Right lung (tissue), 5 donors: ENCODE results near the gene TNFAIP2. TPM values are rescaled to one million over a fixed set of nuclear protein-coding genes. Genes with fewer than 3 reads are reported as not detected.
"Not testable (repeated sequence)": the region's sequence is repeated elsewhere in the genome, so short reads cannot be mapped to it uniquely, and the experiment has no call there.

Source experiments
- DNase-seq, 2 donors: peaks; one replicate each; pipeline ENCODE4 v3.0.0-alpha.2; 2013
- polyA plus RNA-seq, 5 donors: library from polyadenylated mRNA; unstranded; fragments of 120-200 nt; gene quantifications; one replicate each; pipeline versions ENCODE4 v1.2.1 to v1.2.3, GENCODE V29; 2013; ENCODE audit warnings: inconsistent platforms in 1 of 5, low replicate concordance in 1 of 5; ENCODE audit not compliant: insufficient read length in 5 of 5, insufficient read depth in 1 of 5

Gene TNFAIP2
- polyA plus RNA-seq, 5 donors: 25.6 to 41.7 (median 35.6) TPM

DNA sequence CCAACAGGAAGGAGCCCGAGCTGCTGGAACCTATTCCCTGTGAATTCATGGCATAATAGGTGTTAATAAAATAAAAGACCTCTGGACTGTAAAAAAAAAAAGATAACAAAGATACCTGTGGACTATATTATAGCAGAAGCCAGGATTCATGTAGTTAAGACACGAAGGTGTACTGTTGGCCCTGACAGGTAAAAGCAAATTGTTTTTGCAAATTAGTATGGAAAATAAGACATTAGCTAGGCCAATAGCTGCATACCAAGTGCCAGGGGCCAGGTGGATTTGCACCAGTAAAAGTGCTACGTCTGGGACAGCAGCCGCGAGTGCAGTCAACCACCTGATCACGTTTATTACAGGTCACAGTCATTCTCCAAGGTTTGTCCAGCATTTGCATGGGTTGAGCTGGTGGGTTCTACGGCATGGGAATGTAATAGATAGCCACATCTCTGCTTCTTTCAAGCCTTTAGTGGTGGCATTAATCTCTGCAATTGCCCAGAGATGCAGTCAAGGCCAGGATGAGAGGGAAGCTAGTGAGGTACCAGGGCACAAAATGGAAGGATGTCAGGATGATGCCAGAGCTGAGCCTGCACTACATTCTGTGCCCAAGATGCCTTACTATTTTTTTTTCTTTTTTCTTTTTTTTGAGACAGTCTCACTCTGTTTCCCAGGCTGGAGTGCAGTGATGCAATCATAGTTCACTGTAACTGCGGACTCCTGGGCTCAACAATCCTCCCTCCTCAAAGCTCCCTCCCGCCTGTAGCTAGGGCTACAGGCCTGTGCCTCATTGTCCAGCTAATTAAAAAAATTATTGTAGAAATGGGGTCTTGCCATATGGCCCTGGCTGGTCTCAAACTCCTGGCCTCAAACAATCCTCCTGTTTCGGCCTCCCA lies 26.3 kb downstream of the TNFAIP2 start:
- no peak for DNase-seq

- no peak for DNase-seq
Observed at GRCh38 chr14:103151270-103151945, 28.1 kb downstream of the TNFAIP2 start.

DNA sequence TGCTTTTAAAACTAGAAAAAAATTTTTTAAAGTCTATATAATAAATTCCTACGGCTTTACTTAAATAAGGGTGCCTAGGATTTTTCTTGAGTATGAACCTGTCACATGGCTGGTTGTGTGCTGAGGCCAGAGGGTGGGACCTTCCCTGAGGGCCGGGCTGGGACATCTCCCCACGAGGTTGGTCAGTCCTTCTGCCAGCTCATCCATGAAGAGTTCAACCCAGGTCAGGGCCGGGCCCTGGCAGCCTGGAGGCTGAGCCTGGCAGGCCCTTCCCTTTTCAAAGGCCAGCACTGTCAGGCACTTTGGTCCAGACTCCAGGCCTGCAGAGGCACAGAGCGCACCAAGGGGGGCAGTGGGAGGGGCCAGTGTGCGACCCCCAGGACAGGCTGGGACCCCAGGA lies 31.7 kb downstream of the TNFAIP2 start:
- no peak for DNase-seq

DNA sequence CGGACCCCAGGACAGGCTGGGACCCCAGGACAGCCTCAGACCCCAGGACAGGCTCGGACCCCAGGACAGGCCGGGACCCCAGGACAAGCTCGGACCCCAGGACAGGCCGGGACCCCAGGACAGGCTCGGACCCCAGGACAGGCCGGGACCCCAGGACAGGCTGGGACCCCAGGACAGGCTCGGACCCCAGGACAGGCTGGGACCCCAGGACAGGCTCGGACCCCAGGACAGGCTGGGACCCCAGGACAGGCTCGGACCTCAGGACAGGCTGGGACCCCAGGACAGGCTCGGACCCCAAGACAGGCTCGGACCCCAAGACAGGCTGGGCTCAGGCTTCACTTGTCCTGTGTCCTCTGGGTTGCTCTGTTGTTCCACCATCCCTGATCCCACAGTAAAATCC lies 32.2 kb downstream of the TNFAIP2 start:
- not testable (repeated sequence) for DNase-seq

DNA sequence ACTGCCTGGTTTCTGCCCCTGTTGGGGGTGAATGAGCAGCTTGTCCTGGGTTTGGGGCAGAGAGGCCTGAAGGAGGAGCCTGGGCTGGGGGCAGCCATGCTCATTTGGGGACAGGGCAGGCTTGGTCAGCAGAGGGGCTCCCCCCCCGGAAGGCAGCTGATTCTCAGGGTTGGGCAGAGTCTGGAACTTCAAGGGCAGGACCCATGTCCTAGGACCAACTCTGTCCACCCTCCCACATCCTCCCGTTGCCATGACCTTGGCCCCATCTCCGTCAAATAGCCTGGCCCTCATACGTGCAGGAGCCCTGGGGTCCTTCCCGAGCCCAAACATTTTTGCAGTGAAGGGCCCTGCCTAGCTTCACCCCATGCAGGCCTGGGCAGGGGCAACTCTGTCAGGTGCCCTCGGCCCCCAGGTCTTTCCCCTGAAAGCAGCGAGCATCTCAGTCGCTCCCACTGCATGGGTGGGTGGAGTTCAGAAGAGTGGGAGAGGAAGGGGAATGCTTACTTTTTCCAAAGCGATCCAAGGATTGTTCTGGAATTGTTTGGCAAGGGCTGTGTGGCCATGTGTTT lies 32.6 kb downstream of the TNFAIP2 start:
- no peak for DNase-seq

GRCh38 chr14:103156651-103157378 lies 33.6 kb downstream of the TNFAIP2 start:
- no peak for DNase-seq

- no peak for DNase-seq
Observed at GRCh38 chr14:103157969-103158368, 34.7 kb downstream of the TNFAIP2 start.

DNA sequence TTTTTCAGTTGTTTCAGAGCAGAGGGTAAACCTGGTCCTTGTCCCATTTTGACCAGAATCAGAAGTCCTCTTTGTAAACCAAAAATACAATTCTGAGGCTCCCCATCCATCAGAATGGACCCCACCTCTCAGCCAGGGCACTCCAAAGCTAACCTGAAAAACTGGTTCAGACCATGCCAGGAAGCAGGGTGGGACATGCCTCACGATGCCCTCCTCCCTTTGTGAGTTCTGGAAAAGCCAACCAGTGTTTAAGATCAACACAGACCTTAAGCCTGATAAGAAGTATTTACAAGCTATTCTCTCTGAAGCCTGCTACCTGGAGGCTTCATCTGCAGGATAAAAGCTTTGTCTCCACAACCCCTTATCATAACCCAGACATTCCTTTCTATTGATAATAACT lies 35.4 kb downstream of the TNFAIP2 start:
- DNase-seq: no peak

- no peak for DNase-seq
Observed at GRCh38 chr14:103160321-103161053, 37.2 kb downstream of the TNFAIP2 start.

GRCh38 chr14:103161054-103161397 lies 37.8 kb downstream of the TNFAIP2 start:
- no peak for DNase-seq

GRCh38 chr14:103163199-103163598 lies 39.9 kb downstream of the TNFAIP2 start:
- no peak for DNase-seq

DNA sequence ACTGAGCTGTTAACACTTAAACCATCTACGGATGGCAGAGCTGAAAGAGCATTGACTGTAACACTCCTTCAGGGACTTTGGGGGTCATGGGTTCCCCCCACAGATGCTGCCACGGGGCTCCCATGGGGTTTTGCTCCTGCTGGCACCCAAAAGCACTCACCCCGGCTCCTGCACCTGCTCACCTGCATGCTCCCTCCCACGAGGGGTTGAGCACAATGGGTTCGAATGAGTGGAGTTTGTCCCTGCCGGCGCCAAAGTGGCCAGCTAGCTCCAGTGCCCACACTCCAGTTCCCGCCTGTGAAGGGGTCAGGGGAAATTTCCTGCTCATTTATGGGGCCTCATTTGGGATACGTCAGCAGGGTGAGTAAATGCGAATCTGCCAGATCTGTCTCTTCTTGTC lies 40.7 kb downstream of the TNFAIP2 start:
- DNase-seq: no peak

DNA sequence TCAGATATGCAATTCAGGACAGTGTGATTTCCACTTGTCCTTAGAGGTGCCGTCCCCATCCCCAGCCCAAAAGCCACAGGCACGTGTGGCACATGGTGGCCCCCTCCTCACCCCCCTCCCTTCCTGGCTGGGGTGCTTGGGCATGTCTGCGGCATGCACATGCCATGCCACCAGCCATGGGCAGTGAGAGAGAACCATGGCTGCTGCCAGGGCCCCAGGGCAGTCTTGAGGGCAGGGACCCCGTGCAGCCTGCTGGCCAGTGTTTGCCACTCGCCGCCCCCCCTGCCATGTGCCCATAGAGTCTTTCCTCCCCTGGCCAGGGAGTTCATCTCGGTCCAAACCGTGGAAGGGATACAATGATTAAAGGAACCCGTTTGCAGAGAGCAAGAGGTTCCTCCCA lies 41.5 kb downstream of the TNFAIP2 start:
- DNase-seq: no peak

DNA sequence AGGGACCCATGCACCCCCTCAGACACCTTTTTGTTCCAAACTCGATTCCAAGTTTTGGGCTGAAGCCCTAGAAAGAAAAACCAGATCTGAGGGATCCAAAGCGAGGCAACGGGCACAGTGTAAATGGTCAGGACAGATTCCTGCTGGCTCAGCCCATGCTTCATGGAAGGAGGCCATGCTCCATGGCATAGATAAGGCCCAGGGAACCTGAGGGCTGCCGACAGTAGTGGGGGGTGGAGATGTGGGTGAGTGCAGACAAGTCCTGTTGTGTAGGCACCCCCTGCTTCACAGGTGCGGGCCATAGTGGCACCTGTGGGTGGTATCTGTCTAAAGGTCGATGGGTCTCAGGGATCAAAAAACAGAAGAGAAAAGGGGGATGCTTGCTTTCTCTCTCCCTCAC lies 42.1 kb downstream of the TNFAIP2 start:
- no peak for DNase-seq

- DNase-seq: no peak
Observed at GRCh38 chr14:103169954-103170353, 46.7 kb downstream of the TNFAIP2 start.

GRCh38 chr14:103171206-103171605 lies 47.9 kb downstream of the TNFAIP2 start:
- DNase-seq: not testable (repeated sequence)

GRCh38 chr14:103172921-103173320 lies 49.7 kb downstream of the TNFAIP2 start:
- no peak for DNase-seq

DNA sequence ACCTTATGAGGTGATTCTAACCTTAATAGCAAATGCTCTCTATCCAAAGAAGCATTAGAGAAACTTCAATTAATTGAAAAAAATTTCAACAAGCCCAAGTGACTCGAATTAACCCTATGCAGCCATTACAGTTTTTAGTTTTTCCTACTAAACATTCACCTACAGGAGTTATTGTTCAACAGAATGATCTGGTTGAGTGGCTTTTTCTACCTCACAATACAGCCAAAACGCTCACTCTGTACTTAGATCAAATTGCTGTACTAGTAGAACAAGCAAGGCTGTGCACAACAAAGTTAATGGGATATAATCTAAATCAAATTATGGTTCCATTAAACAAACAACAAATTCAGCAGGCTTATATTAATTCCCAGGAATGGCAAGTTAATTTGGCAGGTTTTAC lies 50.6 kb downstream of the TNFAIP2 start:
- not testable (repeated sequence) for DNase-seq

DNA sequence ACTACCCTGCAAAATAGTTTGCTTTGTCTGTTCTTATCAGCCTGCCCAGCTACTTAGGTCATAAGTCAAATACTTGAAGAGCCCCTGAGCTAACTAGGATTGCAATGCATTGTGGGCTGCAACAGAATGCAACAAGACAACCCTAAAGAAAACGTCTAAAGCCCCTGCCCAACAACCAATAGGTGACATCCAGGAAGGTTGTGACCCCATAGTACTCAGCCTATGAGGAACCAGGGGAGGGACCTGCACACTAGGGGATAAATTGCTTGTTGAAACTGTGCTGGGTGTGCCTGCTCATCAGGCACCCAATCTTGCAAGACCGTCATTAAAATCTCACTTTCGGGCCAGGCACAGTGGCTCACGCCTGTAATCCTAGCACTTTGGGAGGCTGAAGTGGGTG lies 52.9 kb downstream of the TNFAIP2 start:
- DNase-seq: not testable (repeated sequence)

GRCh38 chr14:103177376-103177775 lies 54.1 kb downstream of the TNFAIP2 start:
- DNase-seq: no peak

- DNase-seq: no peak
Observed at GRCh38 chr14:103178521-103178920, 55.3 kb downstream of the TNFAIP2 start.

GRCh38 chr14:103179094-103179493 lies 55.8 kb downstream of the TNFAIP2 start:
- no peak for DNase-seq
